Keratinocyte (primary cell): ENCODE data around the gene MOSMO. TPM values are rescaled to one million over a fixed set of nuclear protein-coding genes. Genes with fewer than 3 reads are reported as not detected.

Experiments used
- DNase-seq: peaks from one replicate; pipeline ENCODE4 v3.0.0-alpha.2; 2011; ENCODE audit warnings: low read depth, missing footprints, low spot score
- FAIRE-seq: peaks from 2 replicates; lab custom pipeline; 2011; peaks lifted over from hg19 to GRCh38; lab: Jason Lieb, UNC
- H2AFZ ChIP-seq: 2 replicates; pipeline ENCODE4 v1.6.0; 2012; ENCODE audit warnings: low read length, control low read depth, inconsistent platforms; ENCODE audit not compliant: control insufficient read depth
- H3K27ac ChIP-seq: 2 replicates; pipeline ENCODE4 v1.5.1; 2011; ENCODE audit warnings: low read length; ENCODE audit not compliant: control insufficient read depth, insufficient read depth
- H3K27me3 ChIP-seq: 3 replicates; pipeline ENCODE4 v1.6.0; 2011; ENCODE audit warnings: low read length; ENCODE audit not compliant: control insufficient read depth, insufficient read depth; ENCODE audit errors: extremely low read depth
- H3K36me3 ChIP-seq, 2 experiments: 2 replicates in 1 of 2; 3 replicates in 1 of 2; pipeline ENCODE4 v1.5.1; 2011; ENCODE audit warnings: low read length in 2 of 2, mild to moderate bottlenecking in 1 of 2; ENCODE audit not compliant: control insufficient read depth in 2 of 2, insufficient read depth in 2 of 2; ENCODE audit errors: extremely low read depth in 1 of 2
- H3K4me1 ChIP-seq: 3 replicates; pipeline ENCODE4 v1.5.1; 2011; ENCODE audit warnings: low read length; ENCODE audit not compliant: control insufficient read depth, insufficient read depth; ENCODE audit errors: extremely low read depth
- H3K4me2 ChIP-seq: 3 replicates; pipeline ENCODE4 v1.6.0; 2011; ENCODE audit warnings: low read depth, low read length; ENCODE audit not compliant: control insufficient read depth, insufficient read depth; ENCODE audit errors: extremely low read depth
- H3K4me3 ChIP-seq, 3 experiments: fragments of 200-600 bp in 1 of 3; sonication (generic) in 1 of 3; 2 replicates in 2 of 3; 3 replicates in 1 of 3; pipeline ENCODE4 v1.5.1; 2011 to 2016; ENCODE audit warnings: low read length in 3 of 3, mild to moderate bottlenecking in 3 of 3, control low read depth in 2 of 3, inconsistent platforms in 1 of 3, low read depth in 1 of 3, mixed read lengths in 1 of 3, mixed run types in 1 of 3, moderate library complexity in 1 of 3; ENCODE audit not compliant: control insufficient read depth in 2 of 3, insufficient read depth in 2 of 3; ENCODE audit errors: extremely low read depth in 1 of 3
- H3K79me2 ChIP-seq: 2 replicates; pipeline ENCODE4 v1.6.0; 2012; ENCODE audit warnings: low read length; ENCODE audit not compliant: control insufficient read depth, insufficient read depth
- H3K9ac ChIP-seq: 3 replicates; pipeline ENCODE4 v1.6.0; 2011; ENCODE audit warnings: low read length; ENCODE audit not compliant: control insufficient read depth, insufficient read depth; ENCODE audit errors: extremely low read depth
- H3K9me1 ChIP-seq: 3 replicates; pipeline ENCODE4 v1.6.0; 2011; ENCODE audit warnings: low read length; ENCODE audit not compliant: control insufficient read depth, insufficient read depth; ENCODE audit errors: extremely low read depth
- H3K9me3 ChIP-seq: 2 replicates; pipeline ENCODE4 v1.5.1; 2012; ENCODE audit warnings: low read depth, low read length; ENCODE audit not compliant: control insufficient read depth
- H4K20me1 ChIP-seq: 3 replicates; pipeline ENCODE4 v1.6.0; 2011; ENCODE audit warnings: low read length; ENCODE audit not compliant: control insufficient read depth, insufficient read depth; ENCODE audit errors: extremely low read depth
- EZH2 ChIP-seq: IDR thresholded peaks from one replicate; pipeline ENCODE4 v1.6.1; 2012; ENCODE audit warnings: inconsistent platforms, mild to moderate bottlenecking, low read length, moderate library complexity
- dilution Hi-C: fragments of 300-500 bp; cut with MboI; formaldehyde crosslinking; loops from one replicate; pipeline ENCODE4 v1.7.0; 2020; ENCODE audit warnings: low sequenced_read_pairs; ENCODE audit not compliant: extremely low pct_ligation_motif_present
- polyA plus RNA-seq, 5 experiments: library from polyadenylated mRNA; depleted of rRNA in 3 of 5; stranded (reverse) in 3 of 5; stranded (forward) in 1 of 5; unstranded in 1 of 5; fragments of >200 nt; gene quantifications; 1 replicate in 1 of 5; 2 replicates in 3 of 5; 3 replicates in 1 of 5; pipeline versions ENCODE4 v1.2.1 to v1.2.3, GENCODE V29; 2011 to 2012; ENCODE audit warnings: missing spikeins in 2 of 5, low read depth in 1 of 5, low replicate concordance in 1 of 5
- TF ChIP-seq, protein P1 (sequence below), 3 experiments: IDR thresholded peaks in 1 of 3; conservative IDR thresholded peaks in 1 of 3; optimal IDR thresholded peaks in 1 of 3; 2 replicates in 2 of 3; 3 replicates in 1 of 3; pipeline versions ENCODE3 to v1.5.1; 2011; ENCODE audit warnings: low read length in 3 of 3, mild to moderate bottlenecking in 3 of 3, moderate library complexity in 2 of 3, control low read depth in 1 of 3, inconsistent platforms in 1 of 3; ENCODE audit not compliant: insufficient read depth in 2 of 3; ENCODE audit errors: extremely low read depth in 1 of 3

MOSMO gene
- polyA plus RNA-seq, 1 donor (not counting 4 experiments of a cell fraction or from before 2014, with no cell fraction given): 26.2 TPM

DNA sequence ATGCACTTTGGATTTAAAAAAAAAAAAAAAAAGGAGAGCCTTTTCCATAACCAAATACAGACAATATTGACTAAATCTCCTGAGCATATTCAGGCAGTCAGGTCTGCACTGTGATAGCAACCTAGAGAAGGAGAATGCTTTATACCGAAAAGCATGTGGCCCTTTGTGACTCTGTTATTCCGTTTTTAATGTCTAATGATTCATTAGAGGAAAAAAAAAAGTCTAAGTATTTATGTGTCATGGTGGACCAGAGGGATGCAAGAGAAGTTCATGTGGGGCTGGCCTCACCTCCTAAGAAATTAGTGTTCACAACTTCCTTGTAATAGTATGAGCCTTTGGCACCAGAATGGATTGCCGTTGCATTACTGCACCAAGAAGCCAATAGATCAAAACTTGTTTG, 73.1 kb downstream of the MOSMO start:
- no peak for DNase-seq
- Histone ChIP-seq H3K4me2 (no peak overlapping the region), H3K4me1 (no peaks in the 10 kb centered on the region), H3K36me3 (peaks cover 6 to 17% of the 10 kb centered on the region in 2 experiments), H2AFZ (no peak overlapping the region), H4K20me1 (no peaks in the 10 kb centered on the region), H3K4me3 (no peak overlapping the region), H3K27me3 (no peaks in the 10 kb centered on the region), H3K9me3 (no peaks in the 10 kb centered on the region), H3K27ac (no peak overlapping the region), H3K9ac (no peak overlapping the region), H3K79me2 (peaks cover 4% of the 10 kb centered on the region), H3K9me1 (no peaks in the 10 kb centered on the region)
- dilution Hi-C loops: no loop called here
- no peak for TF ChIP-seq EZH2
- TF ChIP-seq, protein P1, sequence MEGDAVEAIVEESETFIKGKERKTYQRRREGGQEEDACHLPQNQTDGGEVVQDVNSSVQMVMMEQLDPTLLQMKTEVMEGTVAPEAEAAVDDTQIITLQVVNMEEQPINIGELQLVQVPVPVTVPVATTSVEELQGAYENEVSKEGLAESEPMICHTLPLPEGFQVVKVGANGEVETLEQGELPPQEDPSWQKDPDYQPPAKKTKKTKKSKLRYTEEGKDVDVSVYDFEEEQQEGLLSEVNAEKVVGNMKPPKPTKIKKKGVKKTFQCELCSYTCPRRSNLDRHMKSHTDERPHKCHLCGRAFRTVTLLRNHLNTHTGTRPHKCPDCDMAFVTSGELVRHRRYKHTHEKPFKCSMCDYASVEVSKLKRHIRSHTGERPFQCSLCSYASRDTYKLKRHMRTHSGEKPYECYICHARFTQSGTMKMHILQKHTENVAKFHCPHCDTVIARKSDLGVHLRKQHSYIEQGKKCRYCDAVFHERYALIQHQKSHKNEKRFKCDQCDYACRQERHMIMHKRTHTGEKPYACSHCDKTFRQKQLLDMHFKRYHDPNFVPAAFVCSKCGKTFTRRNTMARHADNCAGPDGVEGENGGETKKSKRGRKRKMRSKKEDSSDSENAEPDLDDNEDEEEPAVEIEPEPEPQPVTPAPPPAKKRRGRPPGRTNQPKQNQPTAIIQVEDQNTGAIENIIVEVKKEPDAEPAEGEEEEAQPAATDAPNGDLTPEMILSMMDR (optimal IDR thresholded peaks at IDR 0.05 in 1 of 3, IDR thresholded peaks at IDR 0.05 in 1 of 3, conservative IDR thresholded peaks at IDR 0.05 in 1 of 3; ENCODE audit: extremely low read depth in 1 of 3, insufficient read depth in 2 of 3, low read length in 3 of 3): no peak
- no peak for FAIRE-seq

DNA sequence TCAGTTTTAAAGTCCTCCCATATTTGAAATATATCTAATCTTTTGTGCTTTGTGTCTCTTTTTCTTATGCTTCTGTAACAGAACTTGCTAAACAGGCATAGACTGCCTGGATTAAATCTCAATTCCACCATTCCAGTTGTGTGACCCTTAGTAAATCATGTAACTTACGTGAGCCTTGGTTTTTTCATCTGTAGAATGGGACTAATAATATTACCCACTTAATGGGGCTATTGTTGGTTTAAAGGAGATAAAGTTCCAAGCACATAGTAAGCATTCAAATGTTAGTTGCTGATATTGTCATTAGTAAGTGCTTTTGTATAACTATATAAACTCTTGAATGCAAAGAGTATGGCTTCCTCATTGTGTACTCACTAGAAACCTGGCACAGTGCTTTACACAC, 78.5 kb downstream of the MOSMO start:
- DNase-seq: no peak
- Histone ChIP-seq H4K20me1 (no peaks in the 10 kb centered on the region), H3K36me3 (peaks cover 5 to 19% of the 10 kb centered on the region in 2 experiments), H3K9me1 (no peaks in the 10 kb centered on the region), H3K4me3 (no peak overlapping the region), H2AFZ (no peak overlapping the region), H3K9ac (no peak overlapping the region), H3K4me2 (no peak overlapping the region), H3K9me3 (no peaks in the 10 kb centered on the region), H3K27ac (no peak overlapping the region), H3K4me1 (no peaks in the 10 kb centered on the region), H3K79me2 (no peaks in the 10 kb centered on the region), H3K27me3 (no peaks in the 10 kb centered on the region)
- dilution Hi-C loops: no loop called here
- FAIRE-seq: no peak
- TF ChIP-seq, protein P1 (optimal IDR thresholded peaks at IDR 0.05 in 1 of 3, IDR thresholded peaks at IDR 0.05 in 1 of 3, conservative IDR thresholded peaks at IDR 0.05 in 1 of 3; ENCODE audit: extremely low read depth in 1 of 3, insufficient read depth in 2 of 3, low read length in 3 of 3): no peak
- TF ChIP-seq EZH2: no peak
